ENCODE data around the gene C2CD2. TPM values are rescaled to one million over a fixed set of nuclear protein-coding genes. Genes with fewer than 3 reads are reported as not detected.

Gene C2CD2
- total RNA-seq, 1 donor from 2014 or later, result 24.8 TPM

GRCh38 chr21:41974752-41975053 is 20.9 kb upstream of the C2CD2 start:
- TF ChIP-seq CTCF (IDR thresholded peaks at IDR 0.05; ENCODE audit: unreplicated experiment), result no peak

DNA sequence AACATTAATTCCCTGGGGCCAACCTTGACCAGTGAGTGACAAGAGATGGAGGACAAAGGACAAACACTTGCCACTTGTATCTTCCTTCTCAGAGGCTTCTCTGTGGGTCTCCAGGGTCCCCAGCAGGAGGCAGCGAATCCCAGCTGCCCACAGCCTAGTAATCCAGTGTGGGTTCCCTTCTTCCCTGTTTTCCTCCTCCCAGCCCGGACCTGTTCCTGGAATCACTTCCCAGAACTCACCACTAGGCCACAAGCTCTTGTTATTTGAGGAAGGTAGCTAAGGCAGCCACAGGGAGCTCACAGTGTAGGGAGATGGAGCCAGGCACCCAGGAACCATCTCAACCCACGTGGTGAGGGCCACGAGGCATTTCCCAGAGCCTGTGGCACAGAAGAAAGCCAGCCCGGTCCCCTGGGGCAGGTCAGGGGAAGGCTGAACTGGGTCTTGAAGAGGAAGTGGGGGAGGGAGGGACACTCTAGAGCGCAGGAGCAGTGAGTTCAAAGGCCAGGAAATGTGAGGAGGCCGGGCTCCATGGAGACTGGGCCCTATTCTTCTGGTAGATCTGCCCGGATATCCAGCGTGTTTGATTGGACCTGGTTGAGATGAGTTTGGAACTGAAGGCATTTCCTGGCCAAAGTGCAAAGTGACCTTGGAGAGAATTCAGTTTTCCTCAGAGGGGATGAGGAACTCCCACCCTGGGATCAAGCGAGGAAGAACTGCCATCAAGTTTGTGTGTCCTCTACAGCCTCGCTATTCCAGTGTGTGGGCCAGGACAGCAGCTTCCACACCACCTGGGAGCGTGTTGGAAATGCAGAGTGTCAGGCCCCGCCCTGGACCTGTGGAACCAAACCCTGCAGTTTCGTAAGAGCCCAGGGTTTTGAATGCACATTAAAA is 20.3 kb upstream of the C2CD2 start:
- DNase-seq (ENCODE audit: low spot score, unreplicated experiment), result no peak
- TF ChIP-seq CTCF (IDR thresholded peaks at IDR 0.05; ENCODE audit: unreplicated experiment), result peak; percentile 19
- Mint-ChIP-seq H3K9me3 (ENCODE audit: low read depth) (peaks cover under 1% of the 10 kb centered on the region), H3K27ac (no peak overlapping the region), H3K4me1 (ENCODE audit: low read depth) (no peaks in the 10 kb centered on the region), H3K36me3 (ENCODE audit: insufficient read depth) (no peaks in the 10 kb centered on the region), H3K4me3 (ENCODE audit: low read depth) (no peak overlapping the region), H3K27me3 (no peaks in the 10 kb centered on the region)

More at GRCh38 chr21:41974752-41975053, 20.9 kb upstream of the C2CD2 start:
- no peak overlapping the region for H3K27ac Mint-ChIP-seq
- no peaks in the 10 kb centered on the region for H3K27me3 Mint-ChIP-seq
- no peak for DNase-seq (ENCODE audit: low spot score, unreplicated experiment)
- peaks cover 6% of the 10 kb centered on the region for H3K9me3 Mint-ChIP-seq (ENCODE audit: low read depth)
- H3K4me1 Mint-ChIP-seq (ENCODE audit: low read depth), result no peaks in the 10 kb centered on the region
- no peak overlapping the region for H3K4me3 Mint-ChIP-seq (ENCODE audit: low read depth)
- H3K36me3 Mint-ChIP-seq (ENCODE audit: insufficient read depth), result no peaks in the 10 kb centered on the region

DNA sequence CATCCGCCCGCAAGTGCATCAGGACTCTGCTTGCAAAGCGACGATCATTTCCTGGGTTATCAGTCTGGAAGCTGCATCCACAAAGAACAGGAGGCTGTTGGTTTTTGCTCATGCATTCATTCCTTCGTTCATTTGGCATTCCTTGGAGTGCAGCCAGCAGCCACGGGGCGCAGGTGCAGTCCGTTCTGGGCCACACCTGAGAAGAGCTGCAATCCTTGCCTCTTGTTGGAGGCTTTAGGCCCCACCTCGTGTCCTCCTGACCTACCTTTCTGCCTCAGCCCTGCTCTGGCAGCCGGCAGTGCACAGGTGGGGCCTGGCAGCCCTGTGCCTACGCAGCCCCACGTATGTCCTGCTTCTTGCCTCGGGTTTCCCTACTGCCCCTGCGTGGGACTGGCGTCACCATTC is 19.6 kb upstream of the C2CD2 start:
- Mint-ChIP-seq H3K4me3 (ENCODE audit: low read depth) (no peak overlapping the region), H3K36me3 (ENCODE audit: insufficient read depth) (no peaks in the 10 kb centered on the region), H3K9me3 (ENCODE audit: low read depth) (no peaks in the 10 kb centered on the region), H3K4me1 (ENCODE audit: low read depth) (peaks cover 2% of the 10 kb centered on the region), H3K27ac (no peak overlapping the region), H3K27me3 (no peaks in the 10 kb centered on the region)
- DNase-seq (ENCODE audit: low spot score, unreplicated experiment), result no peak
- no peak for TF ChIP-seq CTCF (IDR thresholded peaks at IDR 0.05; ENCODE audit: unreplicated experiment)

DNA sequence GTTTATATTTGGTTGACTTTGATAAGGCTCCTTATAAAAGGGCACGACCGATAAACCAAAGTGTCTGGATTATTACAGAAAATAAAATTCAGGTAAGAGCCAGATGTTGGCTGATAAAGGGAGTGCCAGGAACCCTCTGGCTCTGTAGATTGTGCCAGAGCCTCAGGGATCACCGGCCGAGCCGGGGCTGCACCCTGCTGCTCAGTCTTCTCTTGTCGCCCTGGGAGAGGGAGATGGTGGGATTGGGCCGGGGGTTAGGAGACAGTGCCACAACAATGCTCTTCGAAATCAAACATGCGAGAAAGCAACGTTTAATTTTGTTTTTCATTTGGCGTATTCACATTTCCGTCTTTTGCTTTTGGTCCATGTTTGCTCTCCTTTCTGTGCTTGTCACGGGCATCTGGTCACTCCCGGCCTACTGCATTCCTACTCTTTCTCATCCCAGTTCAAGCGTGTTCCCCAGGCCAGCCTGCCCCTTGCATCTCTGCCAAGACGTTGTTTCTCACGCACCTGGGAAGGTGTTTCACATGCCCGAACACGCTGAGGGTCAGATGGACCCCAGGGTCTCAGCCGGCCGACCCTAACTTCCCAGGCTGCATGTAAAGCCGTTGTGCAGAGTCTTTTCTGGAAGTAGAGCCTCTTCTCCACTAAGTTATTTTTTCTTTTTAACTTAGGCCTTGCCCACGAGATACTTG is 18.8 kb upstream of the C2CD2 start:
- TF ChIP-seq CTCF (IDR thresholded peaks at IDR 0.05; ENCODE audit: unreplicated experiment), result no peak
- H3K27ac Mint-ChIP-seq, result no peak overlapping the region
- H3K27me3 Mint-ChIP-seq, result no peaks in the 10 kb centered on the region
- H3K9me3 Mint-ChIP-seq (ENCODE audit: low read depth), result no peaks in the 10 kb centered on the region
- no peak for DNase-seq (ENCODE audit: low spot score, unreplicated experiment)
- H3K4me3 Mint-ChIP-seq (ENCODE audit: low read depth), result no peak overlapping the region
- H3K4me1 Mint-ChIP-seq (ENCODE audit: low read depth), result peaks cover 2% of the 10 kb centered on the region
- no peaks in the 10 kb centered on the region for H3K36me3 Mint-ChIP-seq (ENCODE audit: insufficient read depth)

DNA sequence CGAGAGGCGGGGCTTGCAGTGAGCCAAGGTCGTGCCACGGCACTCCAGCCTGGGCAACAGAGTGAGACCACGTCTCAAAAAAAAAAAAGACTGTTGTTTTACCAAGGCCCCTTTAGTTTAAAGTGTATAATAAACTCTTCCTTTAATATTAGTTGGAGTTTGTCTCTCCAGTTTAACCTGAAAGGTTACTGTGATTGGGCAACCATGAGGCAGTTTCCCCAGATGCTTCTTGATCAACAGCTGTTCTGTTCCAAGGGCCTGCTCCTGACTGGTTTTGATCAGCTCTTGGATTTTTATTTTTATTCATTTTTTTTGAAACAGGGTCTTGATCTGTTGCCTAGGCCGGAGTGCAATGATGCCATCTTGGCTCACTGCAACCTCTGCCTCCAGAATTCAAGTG is 18.1 kb upstream of the C2CD2 start:
- TF ChIP-seq CTCF (IDR thresholded peaks at IDR 0.05; ENCODE audit: unreplicated experiment), result no peak
- H3K4me3 Mint-ChIP-seq (ENCODE audit: low read depth), result no peak overlapping the region
- no peak for DNase-seq (ENCODE audit: low spot score, unreplicated experiment)
- no peaks in the 10 kb centered on the region for H3K9me3 Mint-ChIP-seq (ENCODE audit: low read depth)
- H3K27me3 Mint-ChIP-seq, result peaks cover 4% of the 10 kb centered on the region
- H3K4me1 Mint-ChIP-seq (ENCODE audit: low read depth), result peaks cover 4% of the 10 kb centered on the region
- no peaks in the 10 kb centered on the region for H3K36me3 Mint-ChIP-seq (ENCODE audit: insufficient read depth)
- no peak overlapping the region for H3K27ac Mint-ChIP-seq
